H9 (cell line): ENCODE data around the gene USP22. TPM values are rescaled to one million over a fixed set of nuclear protein-coding genes. Genes with fewer than 3 reads are reported as not detected.

Source experiments
- DNase-seq: peaks from one replicate; pipeline ENCODE4 v3.0.0-alpha.2; 2017
- H2AFZ ChIP-seq: one replicate; pipeline ENCODE4 v1.6.1; 2013; ENCODE audit warnings: mild to moderate bottlenecking, low read length, control low read depth, moderate library complexity
- H2AK5ac ChIP-seq: 2 replicates; pipeline ENCODE4 v1.6.1; 2013; ENCODE audit warnings: low read length, control low read depth, mixed read lengths; ENCODE audit not compliant: insufficient read length
- H2BK120ac ChIP-seq: one replicate; pipeline ENCODE4 v1.6.1; 2013; ENCODE audit warnings: low read depth, mild to moderate bottlenecking, low read length, control low read depth, inconsistent platforms; ENCODE audit not compliant: poor library complexity, severe bottlenecking
- H2BK12ac ChIP-seq: 2 replicates; pipeline ENCODE4 v1.6.1; 2013; ENCODE audit warnings: low read length, control low read depth, mixed read lengths, low read depth; ENCODE audit not compliant: insufficient read length
- H2BK15ac ChIP-seq: 2 replicates; pipeline ENCODE4 v1.6.1; 2013; ENCODE audit warnings: low read depth, low read length, control low read depth
- H2BK20ac ChIP-seq: one replicate; pipeline ENCODE4 v1.6.1; 2013; ENCODE audit warnings: low read depth, mild to moderate bottlenecking, low read length, control low read depth, inconsistent platforms; ENCODE audit not compliant: poor library complexity, severe bottlenecking
- H2BK5ac ChIP-seq: 2 replicates; pipeline ENCODE4 v1.6.1; 2013; ENCODE audit warnings: low read length, control low read depth, mixed read lengths; ENCODE audit not compliant: insufficient read length
- H3K14ac ChIP-seq: 2 replicates; pipeline ENCODE4 v1.6.1; 2013; ENCODE audit warnings: low read length, control low read depth; ENCODE audit not compliant: insufficient read depth
- H3K18ac ChIP-seq: 2 replicates; pipeline ENCODE4 v1.6.1; 2013; ENCODE audit warnings: low read depth, mild to moderate bottlenecking, mixed read lengths, low read length, control low read depth; ENCODE audit not compliant: insufficient read length
- H3K23ac ChIP-seq: 2 replicates; pipeline ENCODE4 v1.6.1; 2013; ENCODE audit warnings: low read length, control low read depth, mixed read lengths, low read depth; ENCODE audit not compliant: insufficient read length
- H3K23me2 ChIP-seq: 2 replicates; pipeline ENCODE4 v1.6.1; 2013; ENCODE audit warnings: low read depth, mild to moderate bottlenecking, mixed read lengths, low read length, control low read depth; ENCODE audit not compliant: insufficient read length, poor library complexity, severe bottlenecking
- H3K27ac ChIP-seq: 2 replicates; pipeline ENCODE4 v1.5.1; 2013; ENCODE audit warnings: low read length, control low read depth, mixed read lengths, low read depth; ENCODE audit not compliant: insufficient read length
- H3K27me3 ChIP-seq: 2 replicates; pipeline ENCODE4 v1.6.1; 2013; ENCODE audit warnings: low read length, control low read depth, inconsistent platforms; ENCODE audit not compliant: insufficient read depth
- H3K4ac ChIP-seq: 2 replicates; pipeline ENCODE4 v1.6.1; 2013; ENCODE audit warnings: low read depth, mild to moderate bottlenecking, control low read depth, inconsistent platforms, low read length, moderate library complexity
- H3K4me1 ChIP-seq: 2 replicates; pipeline ENCODE4 v1.6.1; 2013; ENCODE audit warnings: low read length, control low read depth, inconsistent platforms; ENCODE audit not compliant: insufficient read depth
- H3K4me2 ChIP-seq: 2 replicates; pipeline ENCODE4 v1.6.1; 2013; ENCODE audit warnings: low read length, control low read depth, mixed read lengths; ENCODE audit not compliant: insufficient read length, insufficient read depth
- H3K56ac ChIP-seq: 2 replicates; pipeline ENCODE4 v1.6.1; 2013; ENCODE audit warnings: low read depth, mild to moderate bottlenecking, mixed read lengths, low read length, control low read depth; ENCODE audit not compliant: insufficient read length
- H3K79me1 ChIP-seq: 2 replicates; pipeline ENCODE4 v1.6.1; 2013; ENCODE audit warnings: low read depth, mild to moderate bottlenecking, moderate library complexity, low read length, control low read depth, inconsistent platforms; ENCODE audit not compliant: insufficient read depth, poor library complexity, severe bottlenecking
- H3K79me2 ChIP-seq: 2 replicates; pipeline ENCODE4 v1.6.1; 2013; ENCODE audit warnings: low read length, control low read depth, inconsistent platforms; ENCODE audit not compliant: insufficient read depth
- H3K9ac ChIP-seq: 2 replicates; pipeline ENCODE4 v1.6.1; 2013; ENCODE audit warnings: low read length, control low read depth, mixed read lengths; ENCODE audit not compliant: insufficient read length; ENCODE audit errors: extremely low read depth
- H3K9me3 ChIP-seq: one replicate; pipeline ENCODE4 v1.6.1; 2013; ENCODE audit warnings: low read depth, low read length, inconsistent platforms; ENCODE audit not compliant: control insufficient read depth
- H3T11ph ChIP-seq: one replicate; pipeline ENCODE4 v1.6.1; 2013; ENCODE audit warnings: mild to moderate bottlenecking, low read length, control low read depth, inconsistent platforms
- H4K20me1 ChIP-seq: one replicate; pipeline ENCODE4 v1.6.1; 2013; ENCODE audit not compliant: control insufficient read depth, insufficient read length, insufficient read depth
- H4K5ac ChIP-seq: 2 replicates; pipeline ENCODE4 v1.6.1; 2013; ENCODE audit warnings: low read depth, mild to moderate bottlenecking, mixed read lengths, low read length, control low read depth; ENCODE audit not compliant: insufficient read length
- H4K8ac ChIP-seq: replicated peaks from 2 replicates; pipeline ENCODE4 v1.6.1; 2013; ENCODE audit warnings: low read length, control low read depth, mixed read lengths, low read depth; ENCODE audit not compliant: insufficient read length
- H4K91ac ChIP-seq: 2 replicates; pipeline ENCODE4 v1.6.1; 2013; ENCODE audit warnings: low read depth, mild to moderate bottlenecking, moderate library complexity, mixed read lengths, low read length, control low read depth; ENCODE audit not compliant: insufficient read length
- H3K27ac Mint-ChIP-seq, 3 experiments: 2 replicates in 2 of 3; 3 replicates in 1 of 3; pipeline ENCODE4 v1.8.0; 2020 to 2021; ENCODE audit warnings: mixed read lengths in 3 of 3, mild to moderate bottlenecking in 1 of 3, moderate library complexity in 1 of 3
- H3K27me3 Mint-ChIP-seq: 2 replicates; pipeline ENCODE4 v1.8.0; 2021; ENCODE audit warnings: low read depth, mild to moderate bottlenecking, moderate library complexity, mixed read lengths
- H3K36me3 Mint-ChIP-seq, 3 experiments: 2 replicates in 2 of 3; 3 replicates in 1 of 3; pipeline ENCODE4 v1.8.0; 2020 to 2021; ENCODE audit warnings: low read depth in 3 of 3, mixed read lengths in 3 of 3; ENCODE audit not compliant: insufficient read depth in 1 of 3
- H3K4me1 Mint-ChIP-seq, 2 experiments: 2 replicates each; pipeline ENCODE4 v1.8.0; 2020; ENCODE audit warnings: mixed read lengths in 2 of 2
- H3K4me3 Mint-ChIP-seq, 2 experiments: 2 replicates in 1 of 2; 3 replicates in 1 of 2; pipeline ENCODE4 v1.8.0; 2020 to 2021; ENCODE audit warnings: mild to moderate bottlenecking in 2 of 2, mixed read lengths in 2 of 2, moderate library complexity in 1 of 2
- H3K9me3 Mint-ChIP-seq, 2 experiments: 2 replicates in 1 of 2; 3 replicates in 1 of 2; pipeline ENCODE4 v1.8.0; 2020; ENCODE audit warnings: mild to moderate bottlenecking in 2 of 2, mixed read lengths in 2 of 2, moderate library complexity in 1 of 2
- WGBS: extraction: QIAGEN DNeasy Blood & Tissue Kit; methylation state at CpG from one replicate; pipeline ENCODE4 v1.1.7; 2013; ENCODE audit warnings: missing lambda C conversion rate, low lambda C conversion rate, mixed read lengths; ENCODE audit not compliant: insufficient read length; ENCODE audit errors: extremely low coverage; 5-methylcytosine and 5-hydroxymethylcytosine counted together
- total RNA-seq: library from RNA; stranded (reverse); gene quantifications from 2 replicates; pipeline ENCODE4 v1.2.1, GENCODE V29; 2021
- TF ChIP-seq, protein P1 (sequence below): fragments of 200-600 bp; sonication (generic); conservative IDR thresholded peaks from 3 replicates; pipeline ENCODE4 v1.8.0; 2021; ENCODE audit warnings: antibody characterized with exemption, mild to moderate bottlenecking

The USP22 gene
- total RNA-seq, 1 experiment from 2014 or later = 345 TPM

DNA sequence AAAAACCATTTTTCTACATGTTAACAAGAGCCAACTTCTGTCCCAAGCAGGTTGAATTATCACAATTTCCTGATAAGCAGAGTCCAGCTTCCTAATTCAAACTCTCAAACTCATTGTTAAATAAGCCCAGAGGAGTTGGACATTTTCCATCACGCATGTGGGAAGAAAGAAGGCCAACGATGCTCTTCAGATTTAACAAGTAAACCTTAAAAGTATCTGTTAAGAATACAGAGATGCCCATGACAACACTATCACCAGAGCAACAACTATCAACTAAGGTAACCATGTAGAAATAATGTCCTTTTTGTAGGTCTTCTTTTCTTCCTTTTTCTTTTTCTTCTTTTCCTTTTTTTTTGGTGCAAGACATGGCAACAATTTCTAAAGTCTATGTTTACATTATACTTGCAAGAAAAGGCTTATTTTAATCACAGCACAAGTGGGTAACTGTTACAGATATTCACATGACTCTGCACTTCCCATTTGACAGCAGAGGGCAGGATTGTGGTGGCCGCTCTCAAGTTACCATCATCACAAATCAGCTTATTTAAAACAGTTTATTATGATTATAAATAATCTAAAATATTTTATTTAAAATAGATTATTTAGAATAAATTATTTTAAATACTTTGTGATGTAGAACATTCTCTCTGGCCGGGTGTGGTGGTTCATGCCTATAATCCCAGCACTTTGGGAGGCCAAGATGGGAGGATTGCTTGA lies 48.2 kb upstream of the USP22 start:
- H3K27ac Mint-ChIP-seq = peak overlapping the region in 2 of 3 experiments; percentile 54 to 90; a peak in 2 of 7 replicates
- Histone ChIP-seq H3K4ac (no peak overlapping the region), H3K23ac (no peak overlapping the region)

More for the DNA sequence above, 48.2 kb upstream of the USP22 start:
- H4K91ac ChIP-seq = no peak overlapping the region
- no peak overlapping the region for H2BK120ac ChIP-seq
- Mint-ChIP-seq H3K9me3 (no peaks in the 10 kb centered on the region), H3K4me3 (no peak overlapping the region), H3K4me1 (peaks cover 8 to 10% of the 10 kb centered on the region in 2 experiments), H3K27me3 (no peaks in the 10 kb centered on the region), H3K36me3 (no peaks in the 10 kb centered on the region)
- no peak overlapping the region for H3K18ac ChIP-seq
- H3K4me1 ChIP-seq = no peaks in the 10 kb centered on the region
- H3K56ac ChIP-seq = no peak overlapping the region
- no peak overlapping the region for H3K9ac ChIP-seq
- no peak overlapping the region for H3K4me2 ChIP-seq
- H4K20me1 ChIP-seq = no peaks in the 10 kb centered on the region
- H3K79me1 ChIP-seq = no peaks in the 10 kb centered on the region
- no peak overlapping the region for H2BK5ac ChIP-seq
- TF ChIP-seq, protein P1, sequence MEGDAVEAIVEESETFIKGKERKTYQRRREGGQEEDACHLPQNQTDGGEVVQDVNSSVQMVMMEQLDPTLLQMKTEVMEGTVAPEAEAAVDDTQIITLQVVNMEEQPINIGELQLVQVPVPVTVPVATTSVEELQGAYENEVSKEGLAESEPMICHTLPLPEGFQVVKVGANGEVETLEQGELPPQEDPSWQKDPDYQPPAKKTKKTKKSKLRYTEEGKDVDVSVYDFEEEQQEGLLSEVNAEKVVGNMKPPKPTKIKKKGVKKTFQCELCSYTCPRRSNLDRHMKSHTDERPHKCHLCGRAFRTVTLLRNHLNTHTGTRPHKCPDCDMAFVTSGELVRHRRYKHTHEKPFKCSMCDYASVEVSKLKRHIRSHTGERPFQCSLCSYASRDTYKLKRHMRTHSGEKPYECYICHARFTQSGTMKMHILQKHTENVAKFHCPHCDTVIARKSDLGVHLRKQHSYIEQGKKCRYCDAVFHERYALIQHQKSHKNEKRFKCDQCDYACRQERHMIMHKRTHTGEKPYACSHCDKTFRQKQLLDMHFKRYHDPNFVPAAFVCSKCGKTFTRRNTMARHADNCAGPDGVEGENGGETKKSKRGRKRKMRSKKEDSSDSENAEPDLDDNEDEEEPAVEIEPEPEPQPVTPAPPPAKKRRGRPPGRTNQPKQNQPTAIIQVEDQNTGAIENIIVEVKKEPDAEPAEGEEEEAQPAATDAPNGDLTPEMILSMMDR = peak; percentile 28; the same call in 2 of the 3 replicates
- H3K9me3 ChIP-seq = no peaks in the 10 kb centered on the region
- H4K8ac ChIP-seq = no peak overlapping the region
- H2BK20ac ChIP-seq = no peak overlapping the region
- no peak overlapping the region for H2BK15ac ChIP-seq
- H3K14ac ChIP-seq = no peak overlapping the region
- no peak overlapping the region for H2AFZ ChIP-seq
- H2BK12ac ChIP-seq = no peak overlapping the region
- no CpG with 5 or more reads among the region's 4 CpGs for WGBS
- H3K27me3 ChIP-seq = no peaks in the 10 kb centered on the region
- H4K5ac ChIP-seq = no peak overlapping the region
- H3K23me2 ChIP-seq = no peaks in the 10 kb centered on the region
- H3T11ph ChIP-seq = no peak overlapping the region
- no peak overlapping the region for H2AK5ac ChIP-seq
- no peak for DNase-seq
- no peaks in the 10 kb centered on the region for H3K79me2 ChIP-seq
- no peak overlapping the region for H3K27ac ChIP-seq
